NCI-H1105 treated with DMSO at 0.1 percent for 48 hours (cell line): Measurements from ENCODE around the gene DYNLRB1.
A peak's percentile ranks its signal among the peaks of the same experiment; 100 is the strongest.
"Not testable (repeated sequence)": the region's sequence is repeated elsewhere in the genome, so short reads cannot be mapped to it uniquely, and the experiment has no call there.

Experiments used
- DNase-seq: peaks from one replicate; lab custom pipeline; 2025; lab: John Stamatoyannopoulos, UW

The DYNLRB1 gene

GRCh38 chr20:34516247-34517113 is at the start of gene DYNLRB1:
TSS of gene DYNLRB1 (plus strand) at chr20:34516422. CDS start at chr20:34516459, 37 bp downstream.
- peak; percentile 93 for DNase-seq

- DNase-seq, result no peak
These were observed 47.3 kb upstream of the DYNLRB1 start for GRCh38 chr20:34468951-34469350.

- no peak for DNase-seq
These were observed 43.8 kb upstream of the DYNLRB1 start for GRCh38 chr20:34472246-34472925.

- DNase-seq, result peak; percentile 10
These were observed 42.8 kb upstream of the DYNLRB1 start for GRCh38 chr20:34473262-34473883.

GRCh38 chr20:34475979-34476736 is 40.1 kb upstream of the DYNLRB1 start:
- DNase-seq, result no peak

- no peak for DNase-seq
These were observed 36.6 kb upstream of the DYNLRB1 start for GRCh38 chr20:34479627-34480026.

- not testable (repeated sequence) for DNase-seq
These were observed 34.1 kb upstream of the DYNLRB1 start for GRCh38 chr20:34482154-34482553.

GRCh38 chr20:34483585-34484220 is 32.5 kb upstream of the DYNLRB1 start:
- DNase-seq, result not testable (repeated sequence)

GRCh38 chr20:34485068-34485634 is 31.1 kb upstream of the DYNLRB1 start:
- no peak for DNase-seq

GRCh38 chr20:34491226-34491931 is 24.8 kb upstream of the DYNLRB1 start:
- DNase-seq, result no peak

GRCh38 chr20:34491932-34492509 is 24.2 kb upstream of the DYNLRB1 start:
- no peak for DNase-seq

GRCh38 chr20:34493646-34494045 is 22.6 kb upstream of the DYNLRB1 start:
- no peak for DNase-seq

GRCh38 chr20:34495307-34495706 is 20.9 kb upstream of the DYNLRB1 start:
- DNase-seq, result no peak

GRCh38 chr20:34495916-34496315 is 20.3 kb upstream of the DYNLRB1 start:
- DNase-seq, result no peak

- DNase-seq, result not testable (repeated sequence)
These were observed 18.6 kb upstream of the DYNLRB1 start for GRCh38 chr20:34497596-34497995.

- DNase-seq, result no peak
These were observed 15.4 kb upstream of the DYNLRB1 start for GRCh38 chr20:34500823-34501222.

GRCh38 chr20:34506480-34506879 is 9.7 kb upstream of the DYNLRB1 start:
- no peak for DNase-seq

- DNase-seq, result no peak
These were observed 8.4 kb upstream of the DYNLRB1 start for GRCh38 chr20:34507702-34508413.

- no peak for DNase-seq
These were observed 5.6 kb upstream of the DYNLRB1 start for GRCh38 chr20:34510575-34510974.

GRCh38 chr20:34511891-34512265 is 4.3 kb upstream of the DYNLRB1 start:
- no peak for DNase-seq
